OCI-LY1 (cell line): Measurements from ENCODE around the gene LRP1.

Experiments
- H2AFZ ChIP-seq: fragments of 200-600 bp; sonication (generic), shearing (Covaris generic); 2 replicates; pipeline ENCODE4 v1.6.0; 2014; ENCODE audit warnings: antibody characterized with exemption, mild to moderate bottlenecking, low read length
- H3F3A ChIP-seq: fragments of 200-600 bp; sonication (generic), shearing (Covaris generic); 2 replicates; pipeline ENCODE4 v1.6.0; 2014; ENCODE audit warnings: mild to moderate bottlenecking, antibody characterized with exemption, low read length, moderate library complexity; ENCODE audit not compliant: insufficient read depth
- H3K27ac ChIP-seq: fragments of 200-600 bp; sonication (generic); 2 replicates; pipeline ENCODE4 v1.5.1; 2014; ENCODE audit warnings: low read length, mixed run types, mild to moderate bottlenecking, low read depth; ENCODE audit not compliant: poor library complexity, severe bottlenecking
- H3K27me3 ChIP-seq: fragments of 200-600 bp; sonication (generic); 2 replicates; pipeline ENCODE4 v1.6.0; 2014; ENCODE audit warnings: antibody characterized with exemption, mild to moderate bottlenecking, low read length, moderate library complexity; ENCODE audit not compliant: insufficient read depth
- H3K36me3 ChIP-seq: fragments of 200-600 bp; sonication (generic); 2 replicates; pipeline ENCODE4 v1.6.1; 2014; ENCODE audit warnings: mild to moderate bottlenecking, antibody characterized with exemption, low read length, moderate library complexity, mixed read lengths; ENCODE audit not compliant: insufficient read depth
- H3K4me1 ChIP-seq: fragments of 200-600 bp; sonication (generic); 2 replicates; pipeline ENCODE4 v1.5.1; 2014; ENCODE audit warnings: mild to moderate bottlenecking, low read length, moderate library complexity; ENCODE audit not compliant: insufficient read depth, severe bottlenecking
- H3K4me2 ChIP-seq: fragments of 200-600 bp; sonication (generic), shearing (Covaris generic); 2 replicates; pipeline ENCODE4 v1.6.1; 2014; ENCODE audit warnings: low read length
- H3K4me3 ChIP-seq: fragments of 200-600 bp; sonication (generic); 2 replicates; pipeline ENCODE4 v1.5.1; 2014; ENCODE audit warnings: low read length, low read depth, mild to moderate bottlenecking, mixed read lengths; ENCODE audit not compliant: poor library complexity, severe bottlenecking
- H3K79me2 ChIP-seq: fragments of 200-600 bp; shearing (Covaris generic); 2 replicates; pipeline ENCODE4 v1.6.1; 2016; ENCODE audit warnings: mixed run types, low read length, mixed read lengths; ENCODE audit not compliant: insufficient read depth
- H3K9ac ChIP-seq: fragments of 200-600 bp; sonication (generic), shearing (Covaris generic); 2 replicates; pipeline ENCODE4 v1.6.1; 2014; ENCODE audit warnings: mild to moderate bottlenecking, low read length, mixed read lengths
- H3K9me2 ChIP-seq: fragments of 200-600 bp; sonication (generic), shearing (Covaris generic); 2 replicates; pipeline ENCODE4 v1.6.1; 2014; ENCODE audit warnings: low read depth, mild to moderate bottlenecking, low read length, mixed read lengths
- H3K9me3 ChIP-seq: fragments of 200-600 bp; shearing (Covaris generic); 2 replicates; pipeline ENCODE4 v1.6.1; 2014; ENCODE audit warnings: low read length, mixed read lengths
- H4K20me1 ChIP-seq: fragments of 200-600 bp; sonication (generic), shearing (Covaris generic); 2 replicates; pipeline ENCODE4 v1.6.0; 2016; ENCODE audit warnings: mild to moderate bottlenecking, low read length; ENCODE audit not compliant: insufficient read depth
- EZH2 ChIP-seq: fragments of 200-600 bp; sonication (generic), shearing (Covaris generic); IDR thresholded peaks from 2 replicates; pipeline ENCODE4 v1.8.0; 2017; ENCODE audit warnings: borderline replicate concordance, mixed run types, mild to moderate bottlenecking, antibody characterized with exemption, low read length, moderate library complexity, mixed read lengths
- TF ChIP-seq, protein P1 (sequence below): fragments of 200-600 bp; sonication (generic), shearing (Covaris generic); IDR thresholded peaks from 2 replicates; pipeline ENCODE4 v1.5.1; 2017; ENCODE audit warnings: mild to moderate bottlenecking, antibody characterized with exemption, low read length, moderate library complexity, mixed read lengths

Gene LRP1

DNA sequence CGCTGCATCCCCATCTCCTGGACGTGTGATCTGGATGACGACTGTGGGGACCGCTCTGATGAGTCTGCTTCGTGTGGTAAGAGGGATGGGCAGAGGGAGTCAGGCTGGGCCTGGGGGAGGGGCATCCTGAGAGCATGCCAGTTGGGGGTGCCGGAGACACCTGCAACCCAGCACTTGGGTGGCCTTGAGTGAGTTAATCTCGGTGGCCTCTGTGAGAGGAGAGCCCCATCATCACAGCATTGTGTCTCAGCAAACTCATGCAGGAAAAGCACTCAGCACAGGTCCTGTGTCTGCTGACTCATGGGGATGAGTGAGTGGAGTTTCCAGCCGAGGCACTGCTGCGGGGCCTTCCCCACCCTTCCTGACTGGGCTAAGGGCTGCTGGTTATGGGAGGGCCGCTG, 38.7 kb downstream of the LRP1 start:
- Histone ChIP-seq H3F3A (no peaks in the 10 kb centered on the region), H3K4me2 (no peak overlapping the region), H3K27ac (no peak overlapping the region)

DNA sequence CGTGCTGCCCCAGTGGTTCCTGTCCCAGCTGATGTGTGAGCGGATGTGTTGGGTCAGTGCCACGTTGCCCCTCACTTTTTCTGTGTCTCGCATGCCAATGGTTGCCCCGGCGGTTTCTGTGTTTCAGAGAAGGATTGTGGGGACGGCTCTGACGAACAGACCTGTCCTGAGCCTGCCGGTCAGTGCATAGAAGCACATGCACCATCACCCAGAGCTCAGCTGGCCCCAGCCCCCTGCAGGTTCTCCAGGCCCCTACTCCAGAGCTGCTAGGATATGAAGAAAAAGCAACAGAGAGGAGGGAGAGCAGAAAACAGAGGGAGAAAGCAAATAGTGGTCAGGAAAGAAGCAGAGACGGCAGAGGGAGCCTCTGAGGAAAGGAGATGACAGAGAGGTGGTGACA, 39.8 kb downstream of the LRP1 start:
- no peak for TF ChIP-seq EZH2
- TF ChIP-seq, protein P1, sequence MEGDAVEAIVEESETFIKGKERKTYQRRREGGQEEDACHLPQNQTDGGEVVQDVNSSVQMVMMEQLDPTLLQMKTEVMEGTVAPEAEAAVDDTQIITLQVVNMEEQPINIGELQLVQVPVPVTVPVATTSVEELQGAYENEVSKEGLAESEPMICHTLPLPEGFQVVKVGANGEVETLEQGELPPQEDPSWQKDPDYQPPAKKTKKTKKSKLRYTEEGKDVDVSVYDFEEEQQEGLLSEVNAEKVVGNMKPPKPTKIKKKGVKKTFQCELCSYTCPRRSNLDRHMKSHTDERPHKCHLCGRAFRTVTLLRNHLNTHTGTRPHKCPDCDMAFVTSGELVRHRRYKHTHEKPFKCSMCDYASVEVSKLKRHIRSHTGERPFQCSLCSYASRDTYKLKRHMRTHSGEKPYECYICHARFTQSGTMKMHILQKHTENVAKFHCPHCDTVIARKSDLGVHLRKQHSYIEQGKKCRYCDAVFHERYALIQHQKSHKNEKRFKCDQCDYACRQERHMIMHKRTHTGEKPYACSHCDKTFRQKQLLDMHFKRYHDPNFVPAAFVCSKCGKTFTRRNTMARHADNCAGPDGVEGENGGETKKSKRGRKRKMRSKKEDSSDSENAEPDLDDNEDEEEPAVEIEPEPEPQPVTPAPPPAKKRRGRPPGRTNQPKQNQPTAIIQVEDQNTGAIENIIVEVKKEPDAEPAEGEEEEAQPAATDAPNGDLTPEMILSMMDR = 0 out of 2 replicates have a peak, but pooled peaks have one; percentile 5
- Histone ChIP-seq H2AFZ (no peak overlapping the region), H3K4me3 (no peak overlapping the region), H3K4me2 (no peak overlapping the region), H3K9me2 (no peaks in the 10 kb centered on the region), H3K27ac (no peak overlapping the region), H3K27me3 (peaks cover 8% of the 10 kb centered on the region; the same call in 1 of the 2 replicates), H3K4me1 (no peaks in the 10 kb centered on the region), H4K20me1 (no peaks in the 10 kb centered on the region), H3K9me3 (no peaks in the 10 kb centered on the region), H3K79me2 (no peaks in the 10 kb centered on the region), H3F3A (no peaks in the 10 kb centered on the region), H3K36me3 (no peaks in the 10 kb centered on the region), H3K9ac (no peak overlapping the region)

More for the DNA sequence above, 38.7 kb downstream of the LRP1 start:
- H2AFZ ChIP-seq = no peak overlapping the region
- no peak overlapping the region for H3K4me3 ChIP-seq
- H3K27me3 ChIP-seq = peaks cover 8% of the 10 kb centered on the region; the same call in 1 of the 2 replicates
- H3K79me2 ChIP-seq = no peaks in the 10 kb centered on the region
- H3K4me1 ChIP-seq = no peaks in the 10 kb centered on the region
- no peaks in the 10 kb centered on the region for H3K36me3 ChIP-seq
- TF ChIP-seq EZH2 = no peak
- TF ChIP-seq, protein P1 = no peak
- no peak overlapping the region for H3K9ac ChIP-seq
- no peaks in the 10 kb centered on the region for H4K20me1 ChIP-seq
- H3K9me3 ChIP-seq = no peaks in the 10 kb centered on the region
- no peaks in the 10 kb centered on the region for H3K9me2 ChIP-seq

DNA sequence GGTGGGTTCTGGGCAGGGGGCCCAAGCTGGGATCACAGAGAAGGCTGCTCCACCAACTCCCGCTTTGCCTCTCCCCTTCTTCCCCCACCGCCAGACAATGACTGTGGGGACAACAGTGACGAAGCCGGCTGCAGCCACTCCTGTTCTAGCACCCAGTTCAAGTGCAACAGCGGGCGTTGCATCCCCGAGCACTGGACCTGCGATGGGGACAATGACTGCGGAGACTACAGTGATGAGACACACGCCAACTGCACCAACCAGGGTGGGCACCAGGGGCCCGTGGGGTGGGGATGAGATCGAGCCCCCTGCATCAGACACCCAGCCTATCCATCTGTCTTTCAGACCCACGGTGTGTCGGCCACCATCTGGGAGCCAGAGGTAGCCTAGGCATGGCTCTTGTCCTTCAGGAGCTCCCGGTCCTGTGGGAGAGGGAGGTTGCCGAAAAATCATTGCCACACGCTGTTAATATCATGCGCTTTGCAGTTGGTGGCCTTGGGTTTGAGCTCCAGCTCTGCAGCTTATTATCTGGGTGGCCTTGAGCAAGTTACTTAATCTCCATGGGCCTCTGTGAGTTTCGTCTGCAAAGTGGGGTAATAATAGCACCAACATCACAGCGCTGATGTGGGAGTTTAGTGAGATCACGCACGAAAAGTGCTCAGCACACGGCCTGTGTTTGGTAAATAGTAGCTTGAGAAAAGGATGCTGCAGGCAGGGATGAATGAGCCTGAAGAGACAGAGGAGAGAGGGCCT, 40.9 kb downstream of the LRP1 start:
- Histone ChIP-seq H4K20me1 (no peaks in the 10 kb centered on the region), H3K9me3 (no peaks in the 10 kb centered on the region), H3K4me2 (no peak overlapping the region), H3K36me3 (no peaks in the 10 kb centered on the region), H3K9me2 (no peaks in the 10 kb centered on the region), H3K27ac (no peak overlapping the region), H3F3A (no peaks in the 10 kb centered on the region), H2AFZ (no peak overlapping the region), H3K4me1 (no peaks in the 10 kb centered on the region), H3K27me3 (peaks cover 8% of the 10 kb centered on the region; the same call in 1 of the 2 replicates), H3K79me2 (no peaks in the 10 kb centered on the region), H3K9ac (no peak overlapping the region), H3K4me3 (no peak overlapping the region)
- TF ChIP-seq, protein P1 = no peak
- TF ChIP-seq EZH2 = no peak
